SU-DHL-6 (cell line): ENCODE data around the gene TARS3.

ENCODE experiments used
- H2AFZ ChIP-seq: fragments of 200-600 bp; sonication (generic); 2 replicates; pipeline ENCODE4 v1.6.1; 2014; ENCODE audit warnings: low read depth, mild to moderate bottlenecking, moderate library complexity, mixed read lengths, antibody characterized with exemption, low read length; ENCODE audit not compliant: severe bottlenecking
- H3F3A ChIP-seq: fragments of 200-600 bp; shearing (Covaris generic); 2 replicates; pipeline ENCODE4 v1.6.0; 2016; ENCODE audit warnings: antibody characterized with exemption, mild to moderate bottlenecking; ENCODE audit not compliant: insufficient read depth
- H3K27ac ChIP-seq: fragments of 200-600 bp; sonication (generic); 2 replicates; pipeline ENCODE4 v1.5.1; 2016; ENCODE audit warnings: low read depth, mild to moderate bottlenecking, low read length, moderate library complexity, mixed read lengths
- H3K27me3 ChIP-seq: fragments of 200-600 bp; sonication (generic), shearing (Covaris generic); 2 replicates; pipeline ENCODE4 v1.6.0; 2014; ENCODE audit warnings: mild to moderate bottlenecking, low read length
- H3K36me3 ChIP-seq: fragments of 200-600 bp; sonication (generic); 2 replicates; pipeline ENCODE4 v1.6.1; 2014; ENCODE audit warnings: mild to moderate bottlenecking, low read length, mixed read lengths
- H3K4me2 ChIP-seq: fragments of 300-600, 200-600 bp; shearing (Covaris generic), sonication (generic); 2 replicates; pipeline ENCODE4 v1.6.0; 2014; ENCODE audit warnings: low read length, low read depth, mild to moderate bottlenecking; ENCODE audit not compliant: poor library complexity, severe bottlenecking
- H3K4me3 ChIP-seq: fragments of 200-600 bp; sonication (generic); 2 replicates; pipeline ENCODE4 v1.5.1; 2014; ENCODE audit warnings: antibody characterized with exemption, low read length, mild to moderate bottlenecking, mixed read lengths; ENCODE audit not compliant: insufficient read depth, poor library complexity, severe bottlenecking
- H3K79me2 ChIP-seq: fragments of 200-600 bp; sonication (generic); 2 replicates; pipeline ENCODE4 v1.6.1; 2014; ENCODE audit warnings: mild to moderate bottlenecking, low read length, moderate library complexity; ENCODE audit not compliant: insufficient read depth
- H3K9ac ChIP-seq: fragments of 200-600 bp; sonication (generic); 2 replicates; pipeline ENCODE4 v1.7.0; 2014; ENCODE audit warnings: mild to moderate bottlenecking, low read length
- H3K9me2 ChIP-seq: fragments of 200-600 bp; sonication (generic); replicated peaks from 2 replicates; pipeline ENCODE4 v1.6.1; 2014; ENCODE audit warnings: low read length; ENCODE audit not compliant: insufficient read depth
- H3K9me3 ChIP-seq: fragments of 200-600 bp; sonication (generic); 2 replicates; pipeline ENCODE4 v1.6.1; 2014; ENCODE audit warnings: low read length, mixed read lengths; ENCODE audit not compliant: insufficient read depth
- H4K20me1 ChIP-seq: fragments of 200-600 bp; sonication (generic); 2 replicates; pipeline ENCODE4 v1.6.1; 2014; ENCODE audit warnings: low read depth, mild to moderate bottlenecking, antibody characterized with exemption, low read length, moderate library complexity, mixed read lengths
- CTCF ChIP-seq: fragments of 200-600 bp; sonication (generic); IDR thresholded peaks from one replicate; pipeline ENCODE4 v1.5.1; 2017; ENCODE audit warnings: antibody characterized with exemption, mild to moderate bottlenecking, low read length, moderate library complexity; ENCODE audit not compliant: insufficient read depth, poor library complexity, severe bottlenecking
- EZH2phosphoT487 ChIP-seq: fragments of 200-600 bp; sonication (generic), shearing (Covaris generic); conservative IDR thresholded peaks from 2 replicates; pipeline ENCODE4 v1.6.1; 2018; ENCODE audit warnings: mild to moderate bottlenecking, antibody characterized with exemption, low read length, moderate library complexity, mixed read lengths

TARS3 gene

GRCh38 chr15:101615986-101616848 lies 108.1 kb downstream of the TARS3 start:
- H3K27ac ChIP-seq: no peak overlapping the region
- H3K79me2 ChIP-seq: no peaks in the 10 kb centered on the region
- H3K4me2 ChIP-seq: no peak overlapping the region
- H3K36me3 ChIP-seq: no peaks in the 10 kb centered on the region
- TF ChIP-seq EZH2phosphoT487: no peak
- no peaks in the 10 kb centered on the region for H3F3A ChIP-seq
- no peaks in the 10 kb centered on the region for H3K9me2 ChIP-seq
- H3K9ac ChIP-seq: no peak overlapping the region
- H2AFZ ChIP-seq: no peak overlapping the region
- H4K20me1 ChIP-seq: no peaks in the 10 kb centered on the region
- H3K4me3 ChIP-seq: no peak overlapping the region
- no peaks in the 10 kb centered on the region for H3K27me3 ChIP-seq
- H3K9me3 ChIP-seq: no peaks in the 10 kb centered on the region

DNA sequence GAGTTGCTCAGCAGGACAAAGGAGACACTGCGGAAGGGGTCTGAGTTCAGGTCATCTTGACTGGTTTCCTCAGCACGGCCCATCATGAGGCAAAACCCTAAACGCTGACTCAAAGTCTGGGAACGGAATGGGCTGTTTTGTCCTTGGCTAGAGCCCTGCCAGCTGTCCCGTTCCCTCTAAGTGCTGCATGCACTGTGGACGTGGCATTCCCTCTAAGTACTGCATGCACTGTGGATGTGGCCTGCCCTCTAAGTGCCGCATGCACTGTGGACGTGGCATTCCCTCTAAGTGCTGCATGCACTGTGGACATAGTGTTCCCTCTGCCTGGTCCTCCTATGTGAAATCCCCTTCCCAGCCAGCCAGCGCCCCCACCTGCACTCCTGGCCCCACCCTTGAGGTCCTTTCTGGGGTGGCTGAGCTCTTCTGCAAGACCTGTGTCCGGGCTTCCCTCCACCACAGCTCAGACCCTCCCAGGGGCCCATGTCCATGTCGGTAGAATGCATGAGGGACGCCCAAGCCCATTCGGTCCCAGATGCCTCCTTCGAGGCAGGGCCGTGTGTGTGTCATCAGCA lies 108.8 kb downstream of the TARS3 start:
- no peaks in the 10 kb centered on the region for H3F3A ChIP-seq
- no peaks in the 10 kb centered on the region for H4K20me1 ChIP-seq
- no peaks in the 10 kb centered on the region for H3K36me3 ChIP-seq
- H3K27me3 ChIP-seq: no peaks in the 10 kb centered on the region
- H2AFZ ChIP-seq: no peak overlapping the region
- H3K4me2 ChIP-seq: no peak overlapping the region
- no peak overlapping the region for H3K9ac ChIP-seq
- no peak overlapping the region for H3K27ac ChIP-seq
- no peaks in the 10 kb centered on the region for H3K9me3 ChIP-seq
- no peak overlapping the region for H3K4me3 ChIP-seq
- H3K79me2 ChIP-seq: no peaks in the 10 kb centered on the region
- TF ChIP-seq CTCF (no peak), EZH2phosphoT487 (no peak)
- H3K9me2 ChIP-seq: no peaks in the 10 kb centered on the region

- H4K20me1 ChIP-seq: no peaks in the 10 kb centered on the region
- H3K27ac ChIP-seq: no peak overlapping the region
- H3K36me3 ChIP-seq: no peaks in the 10 kb centered on the region
- H3K79me2 ChIP-seq: no peaks in the 10 kb centered on the region
- no peaks in the 10 kb centered on the region for H3K27me3 ChIP-seq
- no peak overlapping the region for H2AFZ ChIP-seq
- H3K4me2 ChIP-seq: no peak overlapping the region
- no peak for TF ChIP-seq EZH2phosphoT487
- TF ChIP-seq CTCF: no peak
- H3K9me3 ChIP-seq: no peaks in the 10 kb centered on the region
- H3K4me3 ChIP-seq: no peak overlapping the region
- no peaks in the 10 kb centered on the region for H3K9me2 ChIP-seq
- no peaks in the 10 kb centered on the region for H3F3A ChIP-seq
- no peak overlapping the region for H3K9ac ChIP-seq
Observed at GRCh38 chr15:101614761-101615160, 109.5 kb downstream of the TARS3 start.
